Keratinocyte (primary cell): Measurements from ENCODE around the gene SMYD3. TPM values are rescaled to one million over a fixed set of nuclear protein-coding genes. Genes with fewer than 3 reads are reported as not detected.

Experiments
- DNase-seq: peaks from one replicate; pipeline ENCODE4 v3.0.0-alpha.2; 2011; ENCODE audit warnings: low read depth, missing footprints, low spot score
- FAIRE-seq: peaks from 2 replicates; lab custom pipeline; 2011; peaks lifted over from hg19 to GRCh38; lab: Jason Lieb, UNC
- H2AFZ ChIP-seq: 2 replicates; pipeline ENCODE4 v1.6.0; 2012; ENCODE audit warnings: low read length, control low read depth, inconsistent platforms; ENCODE audit not compliant: control insufficient read depth
- H3K27ac ChIP-seq: 2 replicates; pipeline ENCODE4 v1.5.1; 2011; ENCODE audit warnings: low read length; ENCODE audit not compliant: control insufficient read depth, insufficient read depth
- H3K27me3 ChIP-seq: 3 replicates; pipeline ENCODE4 v1.6.0; 2011; ENCODE audit warnings: low read length; ENCODE audit not compliant: control insufficient read depth, insufficient read depth; ENCODE audit errors: extremely low read depth
- H3K36me3 ChIP-seq, 2 experiments: 2 replicates in 1 of 2; 3 replicates in 1 of 2; pipeline ENCODE4 v1.5.1; 2011; ENCODE audit warnings: low read length in 2 of 2, mild to moderate bottlenecking in 1 of 2; ENCODE audit not compliant: control insufficient read depth in 2 of 2, insufficient read depth in 2 of 2; ENCODE audit errors: extremely low read depth in 1 of 2
- H3K4me1 ChIP-seq: 3 replicates; pipeline ENCODE4 v1.5.1; 2011; ENCODE audit warnings: low read length; ENCODE audit not compliant: control insufficient read depth, insufficient read depth; ENCODE audit errors: extremely low read depth
- H3K4me2 ChIP-seq: 3 replicates; pipeline ENCODE4 v1.6.0; 2011; ENCODE audit warnings: low read depth, low read length; ENCODE audit not compliant: control insufficient read depth, insufficient read depth; ENCODE audit errors: extremely low read depth
- H3K4me3 ChIP-seq, 3 experiments: fragments of 200-600 bp in 1 of 3; sonication (generic) in 1 of 3; 2 replicates in 2 of 3; 3 replicates in 1 of 3; pipeline ENCODE4 v1.5.1; 2011 to 2016; ENCODE audit warnings: low read length in 3 of 3, mild to moderate bottlenecking in 3 of 3, control low read depth in 2 of 3, inconsistent platforms in 1 of 3, low read depth in 1 of 3, mixed read lengths in 1 of 3, mixed run types in 1 of 3, moderate library complexity in 1 of 3; ENCODE audit not compliant: control insufficient read depth in 2 of 3, insufficient read depth in 2 of 3; ENCODE audit errors: extremely low read depth in 1 of 3
- H3K79me2 ChIP-seq: 2 replicates; pipeline ENCODE4 v1.6.0; 2012; ENCODE audit warnings: low read length; ENCODE audit not compliant: control insufficient read depth, insufficient read depth
- H3K9ac ChIP-seq: 3 replicates; pipeline ENCODE4 v1.6.0; 2011; ENCODE audit warnings: low read length; ENCODE audit not compliant: control insufficient read depth, insufficient read depth; ENCODE audit errors: extremely low read depth
- H3K9me1 ChIP-seq: 3 replicates; pipeline ENCODE4 v1.6.0; 2011; ENCODE audit warnings: low read length; ENCODE audit not compliant: control insufficient read depth, insufficient read depth; ENCODE audit errors: extremely low read depth
- H3K9me3 ChIP-seq: 2 replicates; pipeline ENCODE4 v1.5.1; 2012; ENCODE audit warnings: low read depth, low read length; ENCODE audit not compliant: control insufficient read depth
- H4K20me1 ChIP-seq: 3 replicates; pipeline ENCODE4 v1.6.0; 2011; ENCODE audit warnings: low read length; ENCODE audit not compliant: control insufficient read depth, insufficient read depth; ENCODE audit errors: extremely low read depth
- CTCF ChIP-seq, 3 experiments: IDR thresholded peaks in 1 of 3; conservative IDR thresholded peaks in 1 of 3; optimal IDR thresholded peaks in 1 of 3; 2 replicates in 2 of 3; 3 replicates in 1 of 3; pipeline versions ENCODE3 to v1.5.1; 2011; ENCODE audit warnings: low read length in 3 of 3, mild to moderate bottlenecking in 3 of 3, moderate library complexity in 2 of 3, control low read depth in 1 of 3, inconsistent platforms in 1 of 3; ENCODE audit not compliant: insufficient read depth in 2 of 3; ENCODE audit errors: extremely low read depth in 1 of 3
- EZH2 ChIP-seq: IDR thresholded peaks from one replicate; pipeline ENCODE4 v1.6.1; 2012; ENCODE audit warnings: inconsistent platforms, mild to moderate bottlenecking, low read length, moderate library complexity
- dilution Hi-C: fragments of 300-500 bp; cut with MboI; formaldehyde crosslinking; loops from one replicate; pipeline ENCODE4 v1.7.0; 2020; ENCODE audit warnings: low sequenced_read_pairs; ENCODE audit not compliant: extremely low pct_ligation_motif_present
- polyA plus RNA-seq, 5 experiments: library from polyadenylated mRNA; depleted of rRNA in 3 of 5; stranded (reverse) in 3 of 5; stranded (forward) in 1 of 5; unstranded in 1 of 5; fragments of >200 nt; gene quantifications; 1 replicate in 1 of 5; 2 replicates in 3 of 5; 3 replicates in 1 of 5; pipeline versions ENCODE4 v1.2.1 to v1.2.3, GENCODE V29; 2011 to 2012; ENCODE audit warnings: missing spikeins in 2 of 5, low read depth in 1 of 5, low replicate concordance in 1 of 5

SMYD3 gene
- polyA plus RNA-seq, 1 donor (not counting 4 experiments of a cell fraction or from before 2014, with no cell fraction given) = 31.0 TPM

GRCh38 chr1:246381452-246381851 lies 125.6 kb downstream of the SMYD3 start:
- H3K9me3 ChIP-seq = no peaks in the 10 kb centered on the region
- no peak overlapping the region for H3K27ac ChIP-seq
- H3K4me2 ChIP-seq = no peak overlapping the region
- dilution Hi-C loops = no loop called here
- DNase-seq = no peak
- no peak for FAIRE-seq
- peaks cover 13% of the 10 kb centered on the region for H3K4me1 ChIP-seq
- no peaks in the 10 kb centered on the region for H4K20me1 ChIP-seq
- no peak overlapping the region for H3K4me3 ChIP-seq
- no peaks in the 10 kb centered on the region for H3K27me3 ChIP-seq
- peaks cover 10% of the 10 kb centered on the region for H3K79me2 ChIP-seq
- TF ChIP-seq EZH2 (no peak), CTCF (optimal IDR thresholded peaks at IDR 0.05 in 1 of 3, IDR thresholded peaks at IDR 0.05 in 1 of 3, conservative IDR thresholded peaks at IDR 0.05 in 1 of 3; ENCODE audit: extremely low read depth in 1 of 3, insufficient read depth in 2 of 3, low read length in 3 of 3) (no peak)
- no peak overlapping the region for H2AFZ ChIP-seq
- H3K9me1 ChIP-seq = no peaks in the 10 kb centered on the region
- H3K9ac ChIP-seq = no peak overlapping the region
- H3K36me3 ChIP-seq = no peaks in the 10 kb centered on the region

- Histone ChIP-seq H3K36me3 (no peaks in the 10 kb centered on the region), H3K9me1 (no peaks in the 10 kb centered on the region), H3K4me1 (no peaks in the 10 kb centered on the region), H3K27me3 (no peaks in the 10 kb centered on the region), H3K4me2 (no peak overlapping the region), H3K9ac (no peak overlapping the region), H3K4me3 (no peak overlapping the region), H3K79me2 (peaks cover 6% of the 10 kb centered on the region), H4K20me1 (no peaks in the 10 kb centered on the region), H3K27ac (no peak overlapping the region), H2AFZ (no peak overlapping the region), H3K9me3 (no peaks in the 10 kb centered on the region)
- no peak for DNase-seq
- dilution Hi-C loops = no loop called here
- FAIRE-seq = no peak
- TF ChIP-seq EZH2 (no peak), CTCF (optimal IDR thresholded peaks at IDR 0.05 in 1 of 3, IDR thresholded peaks at IDR 0.05 in 1 of 3, conservative IDR thresholded peaks at IDR 0.05 in 1 of 3; ENCODE audit: extremely low read depth in 1 of 3, insufficient read depth in 2 of 3, low read length in 3 of 3) (no peak)
These were observed 129.4 kb downstream of the SMYD3 start for GRCh38 chr1:246377625-246378153.
